ENCODE results near the gene RASAL2.

GRCh38 chr1:178192686-178193085 lies 98.8 kb downstream of the RASAL2 start:
- TF ChIP-seq EZH2 (IDR thresholded peaks at IDR 0.05; ENCODE audit: borderline replicate concordance, low read length): no peak
- no peak for TF ChIP-seq CTCF (conservative IDR thresholded peaks at IDR 0.05 in 1 of 2, IDR thresholded peaks at IDR 0.05 in 1 of 2; ENCODE audit: extremely low read depth in 1 of 2, insufficient read depth in 1 of 2, low read depth in 1 of 2, low read length in 2 of 2)

All from mammary epithelial cell (primary cell).